Eye (tissue), 1 donor: ENCODE results near the gene TTC28.
"Not testable (repeated sequence)": the region's sequence is repeated elsewhere in the genome, so short reads cannot be mapped to it uniquely, and the experiment has no call there.

Experiments used
- DNase-seq: peaks from one replicate; pipeline ENCODE4 v3.0.0-alpha.2; 2015

TTC28 gene

GRCh38 chr22:28402060-28402459 lies 277.6 kb downstream of the TTC28 start:
- DNase-seq: no peak

DNA sequence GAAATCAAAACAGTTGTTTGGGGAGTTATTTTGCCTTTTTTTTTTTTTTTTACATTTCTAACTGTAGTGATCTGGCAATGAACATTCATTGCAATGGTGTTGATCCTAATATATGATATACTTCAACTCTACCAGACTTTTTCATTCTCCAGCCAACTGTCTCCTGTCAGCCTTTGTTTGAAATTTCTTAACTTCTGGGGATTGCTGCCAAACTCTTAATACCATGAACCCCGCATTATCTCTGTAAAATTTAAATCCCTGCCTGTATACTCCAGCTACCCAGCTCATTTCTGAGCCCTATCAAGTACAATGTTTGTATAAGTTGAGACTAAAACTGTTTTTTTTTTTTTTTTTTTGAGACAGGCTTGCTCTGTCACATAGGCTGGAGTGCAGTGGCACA lies 280.7 kb downstream of the TTC28 start:
- no peak for DNase-seq

DNA sequence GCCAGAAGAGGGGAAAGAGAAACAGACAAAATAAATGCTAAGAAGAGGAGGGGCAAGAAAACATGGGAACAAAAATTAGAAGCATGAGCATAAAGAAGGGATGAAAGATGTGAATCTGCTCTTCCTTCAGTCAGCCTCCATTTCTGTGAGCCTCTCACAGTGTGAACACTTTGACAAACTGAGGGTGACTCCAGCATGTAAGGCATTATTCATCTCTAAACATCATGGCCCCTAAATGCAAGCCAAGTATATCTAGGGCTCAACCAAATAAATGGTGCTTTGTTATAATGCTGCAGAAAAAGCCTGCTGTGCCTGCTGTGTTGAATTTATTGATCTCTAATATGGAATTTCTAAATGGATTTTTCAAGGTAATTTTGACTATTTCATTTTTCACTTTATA lies 281.3 kb downstream of the TTC28 start:
- DNase-seq: no peak

DNA sequence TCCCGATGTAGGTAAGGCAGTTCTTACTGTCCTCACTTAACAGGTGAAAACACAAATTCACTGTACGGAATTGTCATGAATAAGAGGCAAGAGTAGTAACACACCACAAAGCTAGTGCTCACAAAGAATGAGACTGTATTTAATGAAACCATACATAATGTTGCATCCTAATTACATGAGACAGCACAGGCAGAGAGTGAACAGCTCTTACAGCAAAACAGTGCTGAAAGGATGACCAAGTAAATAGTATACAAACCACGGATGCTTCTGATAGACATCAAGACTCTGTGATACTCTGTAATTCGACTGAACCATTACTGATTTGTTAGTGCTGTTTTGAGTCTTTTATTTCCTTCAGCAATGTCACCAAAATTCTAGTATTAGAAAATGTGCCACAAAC lies 282.3 kb downstream of the TTC28 start:
- DNase-seq: no peak

- DNase-seq: peak; percentile 29
These were observed 283.5 kb downstream of the TTC28 start for GRCh38 chr22:28395920-28396753.

DNA sequence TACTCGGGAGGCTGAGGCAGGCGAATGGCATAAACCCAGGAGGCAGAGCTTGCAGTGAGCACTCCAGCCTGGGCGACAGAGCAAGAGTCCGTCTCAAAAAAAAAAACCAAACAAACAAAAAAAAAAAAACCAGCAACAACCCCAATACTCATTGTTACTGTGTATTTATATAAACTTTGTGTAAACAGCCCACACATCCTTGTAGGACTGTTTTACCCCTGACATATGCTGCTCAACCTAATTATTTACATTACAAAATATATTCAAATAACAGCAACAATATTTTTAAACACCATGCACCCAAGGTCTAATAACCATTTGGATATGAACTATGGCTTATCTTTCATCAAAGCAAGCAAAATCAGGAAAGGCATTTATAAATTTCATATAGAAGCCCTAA lies 284.1 kb downstream of the TTC28 start:
- DNase-seq: no peak

- DNase-seq: peak; percentile 42
These were observed 285.0 kb downstream of the TTC28 start for GRCh38 chr22:28394513-28395110.

DNA sequence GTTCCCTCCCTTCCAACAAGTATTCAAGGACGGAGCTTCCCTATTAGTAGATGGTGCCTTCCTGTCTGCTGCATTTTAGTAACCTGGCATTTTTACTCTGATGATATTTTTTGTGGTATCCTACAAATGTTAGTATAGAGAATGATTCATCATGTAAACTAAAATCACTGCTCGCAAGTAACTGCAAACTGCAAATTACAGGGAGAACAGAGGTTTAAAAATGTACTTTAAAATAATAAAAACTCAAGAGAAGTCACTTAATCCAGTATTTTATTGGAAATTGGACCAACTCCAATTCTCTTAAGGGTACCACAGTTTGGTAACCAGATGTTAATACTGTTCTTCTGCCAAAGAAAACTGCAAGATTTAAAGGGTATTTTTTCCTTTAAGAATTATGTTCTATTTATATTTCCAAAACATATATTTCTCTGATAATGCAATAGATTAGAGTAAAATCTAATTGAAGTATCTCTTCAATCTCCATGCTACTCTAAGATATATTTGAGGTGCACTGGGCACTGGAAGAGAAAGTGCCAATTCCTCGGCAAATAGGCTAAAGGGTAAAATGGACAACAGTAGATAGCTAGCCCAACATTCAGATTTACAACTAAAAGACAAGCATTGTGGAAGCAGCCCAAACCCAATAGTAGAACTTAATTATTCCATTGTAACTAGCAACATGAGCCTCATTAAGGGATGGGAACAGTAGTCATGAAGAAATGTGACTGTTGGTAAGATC lies 298.0 kb downstream of the TTC28 start:
- DNase-seq: no peak

DNA sequence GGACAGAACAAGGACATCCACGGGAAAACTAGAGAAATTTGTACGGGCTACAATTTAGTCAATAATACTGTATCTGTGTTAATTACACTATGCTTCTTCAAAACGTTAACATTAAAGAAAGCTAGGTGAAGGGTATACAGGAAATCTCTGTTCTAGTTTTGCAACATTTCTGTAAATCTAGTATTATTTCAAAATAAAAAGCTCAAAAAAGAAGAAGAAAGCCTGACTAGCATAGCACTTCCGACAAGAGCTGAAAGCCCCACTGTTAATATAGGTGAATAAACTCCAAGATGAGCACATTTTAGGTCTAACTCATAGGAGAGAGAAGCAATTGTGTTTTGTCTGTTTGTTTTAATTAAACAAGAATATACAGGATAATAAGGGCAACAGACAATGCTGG lies 299.7 kb downstream of the TTC28 start:
- DNase-seq: no peak

DNA sequence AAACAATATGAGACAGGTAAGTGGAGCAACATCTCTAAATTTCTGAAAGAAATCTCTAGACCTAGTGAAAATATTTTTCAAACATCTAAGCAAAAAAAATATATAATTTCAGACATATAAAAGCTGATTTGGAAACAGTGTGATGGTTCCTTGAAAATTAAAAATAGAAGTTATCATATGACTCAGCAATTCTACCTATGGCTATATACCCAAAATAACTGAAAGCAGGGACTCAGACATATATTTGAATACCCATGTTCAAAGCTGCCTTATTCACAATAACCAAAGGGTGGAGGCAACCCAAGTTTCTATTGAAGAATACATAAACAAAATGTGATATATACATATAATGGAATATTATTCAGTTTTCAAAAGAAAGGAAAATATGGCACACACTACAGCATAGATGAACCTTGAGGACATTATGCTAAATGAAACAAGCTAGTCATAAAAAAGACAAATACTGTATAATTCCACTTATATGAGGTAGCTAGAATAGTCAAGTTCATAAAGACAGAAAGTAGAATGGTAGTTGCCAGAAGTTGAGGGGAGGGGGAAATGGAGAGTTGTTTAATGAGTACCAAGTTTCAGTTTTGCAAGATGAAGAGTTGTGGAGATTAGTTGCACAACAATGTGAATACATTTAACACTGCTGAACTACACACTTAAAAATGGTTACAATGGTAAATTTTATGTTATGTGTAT lies 300.4 kb downstream of the TTC28 start:
- no peak for DNase-seq

DNA sequence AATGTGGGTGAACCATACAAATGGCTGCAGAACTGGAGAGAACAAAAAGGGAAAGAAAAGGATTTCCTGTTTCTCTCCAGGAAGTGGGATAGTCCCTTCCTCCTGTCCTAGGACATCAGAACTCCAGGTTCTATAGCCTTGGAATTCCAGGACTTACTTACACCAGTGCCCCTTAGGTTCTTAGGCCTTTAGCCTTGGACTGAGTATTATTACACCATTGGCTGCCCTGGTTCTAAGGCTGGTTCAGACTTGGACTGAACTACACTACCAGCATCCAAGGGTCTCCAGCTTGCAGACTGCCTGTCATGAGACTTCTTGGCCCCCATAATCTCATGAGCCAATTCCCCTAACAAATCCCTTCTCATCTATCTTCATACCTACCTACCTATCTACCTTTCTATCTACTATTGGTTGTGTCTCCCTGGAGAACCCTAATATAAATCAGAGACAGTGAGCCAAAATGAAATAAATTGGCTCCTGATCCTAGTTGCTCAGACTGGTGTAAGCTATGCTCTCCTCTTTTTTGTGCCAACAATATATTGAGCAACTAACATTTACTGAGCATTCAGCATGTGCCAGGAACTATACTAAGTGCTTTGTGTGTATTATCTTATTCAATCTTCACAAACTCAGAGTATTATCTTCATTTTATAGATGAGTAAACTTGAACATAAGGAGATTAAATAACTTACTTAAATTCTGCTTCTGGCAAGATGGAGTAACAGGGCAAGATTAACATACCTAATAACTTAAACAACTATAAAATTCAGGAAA lies 303.7 kb downstream of the TTC28 start:
- DNase-seq: no peak

- no peak for DNase-seq
These were observed 305.8 kb downstream of the TTC28 start for GRCh38 chr22:28373831-28374230.

DNA sequence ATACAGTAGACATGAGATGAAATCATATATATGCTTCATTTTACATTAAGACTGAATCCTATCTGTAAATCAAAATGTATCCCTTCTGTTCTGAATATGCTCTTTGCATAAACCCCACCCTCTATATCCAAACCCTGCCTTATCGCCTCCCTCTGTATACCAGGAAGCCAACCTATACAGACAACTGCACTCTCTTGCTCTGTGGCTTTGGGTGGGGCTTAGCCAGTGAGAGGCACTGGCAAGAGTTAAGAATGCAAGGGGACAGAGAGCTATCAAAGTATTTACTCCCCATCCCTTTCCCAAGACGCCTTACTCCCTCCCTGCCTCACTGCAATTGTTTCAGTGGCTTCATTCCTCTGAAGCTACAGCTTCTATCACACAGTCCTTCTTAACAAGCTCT lies 309.8 kb downstream of the TTC28 start:
- no peak for DNase-seq

GRCh38 chr22:28366856-28367255 lies 312.8 kb downstream of the TTC28 start:
- no peak for DNase-seq

- no peak for DNase-seq
These were observed 314.3 kb downstream of the TTC28 start for GRCh38 chr22:28365371-28365770.

DNA sequence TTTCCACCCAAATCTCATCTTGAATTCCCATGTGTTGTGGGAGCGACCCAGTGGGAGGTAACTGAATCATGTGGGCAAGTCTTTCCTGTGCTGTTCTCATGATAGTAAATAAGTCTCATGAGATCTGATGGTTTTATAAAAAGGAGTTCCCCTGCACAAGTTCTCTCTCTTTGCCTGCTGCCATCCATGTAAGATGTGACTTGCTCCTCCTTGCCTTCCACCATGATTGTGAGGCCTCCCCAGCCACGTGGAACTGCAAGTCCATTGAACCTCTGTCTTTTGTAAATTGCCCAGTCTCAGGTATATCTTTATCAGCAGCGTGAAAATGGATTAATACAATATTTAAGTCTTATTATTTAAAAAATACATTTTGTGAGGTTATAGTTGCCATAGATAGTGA lies 315.5 kb downstream of the TTC28 start:
- DNase-seq: not testable (repeated sequence)

GRCh38 chr22:28360939-28361338 lies 318.7 kb downstream of the TTC28 start:
- no peak for DNase-seq

DNA sequence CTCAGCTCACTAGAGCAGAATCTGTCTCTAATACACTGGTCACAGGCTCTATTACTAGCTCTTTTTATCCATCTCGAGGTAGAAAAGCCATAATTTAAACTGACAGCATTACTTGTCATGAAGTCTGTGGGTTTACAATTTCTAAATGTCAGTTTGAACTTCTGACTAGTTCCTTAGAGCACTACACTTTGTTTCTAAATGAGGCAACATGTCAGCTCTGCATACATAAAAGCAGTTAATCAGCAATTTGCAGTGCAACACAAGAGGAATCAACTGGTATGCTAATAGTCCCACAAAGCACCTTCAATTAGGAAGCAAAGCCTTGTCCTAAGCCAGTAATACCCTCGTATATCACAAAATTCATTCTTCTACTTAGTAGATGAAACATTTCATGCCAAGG lies 321.3 kb downstream of the TTC28 start:
- DNase-seq: peak; percentile 50

- DNase-seq: no peak
These were observed 322.4 kb downstream of the TTC28 start for GRCh38 chr22:28357193-28357592.

DNA sequence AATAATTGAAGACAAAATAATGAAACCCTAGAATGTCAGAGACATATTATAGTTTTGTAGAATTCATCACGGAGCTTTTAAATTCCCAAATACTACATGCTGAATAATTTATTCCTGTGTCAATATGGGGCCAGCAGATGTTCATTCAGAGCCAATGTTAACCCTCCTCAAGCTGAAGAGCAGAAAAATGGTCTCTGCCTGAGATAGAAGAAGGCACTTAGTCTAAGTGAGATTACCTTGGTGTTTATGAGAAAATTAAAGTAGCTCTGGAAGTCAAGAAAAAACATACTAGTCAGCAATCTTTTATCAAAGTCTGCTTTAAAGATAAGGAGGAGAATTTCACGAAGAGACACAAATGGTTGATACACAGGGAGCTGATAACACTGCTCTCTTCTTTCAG lies 328.2 kb downstream of the TTC28 start:
- peak; percentile 72 for DNase-seq

GRCh38 chr22:28348613-28349609 lies 330.7 kb downstream of the TTC28 start:
- peak; percentile 76 for DNase-seq
